Measurements from ENCODE around the gene PCDHGA3.

PCDHGA3 gene

DNA sequence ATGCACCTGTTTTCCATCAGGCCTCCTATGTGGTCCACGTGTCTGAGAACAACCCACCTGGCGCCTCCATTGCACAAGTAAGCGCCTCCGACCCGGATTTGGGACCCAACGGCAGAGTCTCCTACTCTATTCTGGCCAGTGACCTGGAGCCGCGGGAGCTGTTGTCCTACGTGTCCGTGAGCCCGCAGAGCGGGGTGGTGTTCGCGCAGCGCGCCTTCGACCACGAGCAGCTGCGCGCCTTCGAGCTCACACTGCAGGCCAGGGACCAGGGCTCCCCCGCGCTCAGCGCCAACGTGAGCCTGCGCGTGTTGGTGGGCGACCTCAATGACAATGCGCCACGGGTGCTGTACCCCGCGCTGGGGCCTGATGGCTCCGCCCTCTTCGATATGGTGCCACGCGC is 8.0 kb downstream of the PCDHGA3 start:
- no peak overlapping the region for H3K9ac ChIP-seq (ENCODE audit: insufficient read length, low read depth)
- no peaks in the 10 kb centered on the region for H3K4me1 ChIP-seq (ENCODE audit: insufficient read depth, insufficient read length)
- TF ChIP-seq YY1 (IDR thresholded peaks at IDR 0.05; ENCODE audit: insufficient read depth, insufficient read length), result no peak
- TF ChIP-seq ZNF274 (IDR thresholded peaks at IDR 0.05; ENCODE audit: low read depth, low read length), result no peak
- no peak for TF ChIP-seq SUZ12 (IDR thresholded peaks at IDR 0.05; ENCODE audit: extremely low read depth, insufficient read depth, insufficient read length)
- H3K27me3 ChIP-seq (ENCODE audit: insufficient read depth, insufficient read length), result no peaks in the 10 kb centered on the region
- no peak for DNase-seq (ENCODE audit: low read depth, low spot score)
- H3K9me3 ChIP-seq (ENCODE audit: insufficient read depth, low read length), result peaks cover 45% of the 10 kb centered on the region
- no peaks in the 10 kb centered on the region for H3K36me3 ChIP-seq (ENCODE audit: insufficient read depth, insufficient read length, low read length)
- no peak overlapping the region for H3K4me3 ChIP-seq (ENCODE audit: insufficient read length, low read depth)

DNA sequence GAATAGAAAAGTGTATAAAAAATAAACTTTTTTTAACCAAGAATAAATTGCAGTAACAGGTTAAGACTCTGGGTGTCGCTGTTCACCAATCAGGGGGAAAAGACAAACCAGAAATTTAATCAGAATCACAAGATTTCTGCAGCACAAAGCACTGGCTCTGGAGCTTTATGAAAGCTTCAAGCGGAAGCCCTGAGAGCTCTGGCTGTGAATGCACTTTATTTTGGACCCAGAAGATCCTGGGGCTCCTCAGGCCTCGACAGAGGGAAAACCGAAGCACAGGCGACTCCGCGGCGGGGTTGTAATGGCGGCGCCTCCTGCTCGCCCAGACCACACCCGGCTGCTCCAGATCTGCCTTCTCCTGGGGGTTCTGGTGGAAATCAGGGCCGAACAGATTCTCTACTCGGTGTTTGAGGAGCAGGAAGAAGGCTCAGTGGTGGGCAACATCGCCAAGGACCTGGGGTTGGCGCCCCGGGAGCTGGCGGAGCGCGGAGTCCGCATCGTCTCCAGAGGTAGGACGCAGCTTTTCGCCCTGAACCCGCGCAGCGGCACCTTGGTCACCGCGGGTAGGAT is 11.4 kb downstream of the PCDHGA3 start, which contains the start of gene PCDHGA4:
TSS of gene PCDHGA4 (plus strand) at position 122 of the 570 bp plus-strand sequence. CDS start at position 209, 87 bp downstream.
- Histone ChIP-seq H3K4me1 (ENCODE audit: insufficient read depth, insufficient read length) (no peaks in the 10 kb centered on the region), H3K9me3 (ENCODE audit: insufficient read depth, low read length) (peaks cover 51% of the 10 kb centered on the region), H3K4me3 (ENCODE audit: insufficient read length, low read depth) (no peak within 1 kb of the TSS), H3K9ac (ENCODE audit: insufficient read length, low read depth) (no peak within 1 kb of the TSS), H3K27me3 (ENCODE audit: insufficient read depth, insufficient read length) (no peaks in the 10 kb centered on the region), H3K36me3 (ENCODE audit: insufficient read depth, insufficient read length, low read length) (no peaks in the 10 kb centered on the region)
- TF ChIP-seq ZNF274 (IDR thresholded peaks at IDR 0.05; ENCODE audit: low read depth, low read length) (no peak), YY1 (IDR thresholded peaks at IDR 0.05; ENCODE audit: insufficient read depth, insufficient read length) (no peak), SUZ12 (IDR thresholded peaks at IDR 0.05; ENCODE audit: extremely low read depth, insufficient read depth, insufficient read length) (no peak)
- DNase-seq (ENCODE audit: low read depth, low spot score), result no peak

DNA sequence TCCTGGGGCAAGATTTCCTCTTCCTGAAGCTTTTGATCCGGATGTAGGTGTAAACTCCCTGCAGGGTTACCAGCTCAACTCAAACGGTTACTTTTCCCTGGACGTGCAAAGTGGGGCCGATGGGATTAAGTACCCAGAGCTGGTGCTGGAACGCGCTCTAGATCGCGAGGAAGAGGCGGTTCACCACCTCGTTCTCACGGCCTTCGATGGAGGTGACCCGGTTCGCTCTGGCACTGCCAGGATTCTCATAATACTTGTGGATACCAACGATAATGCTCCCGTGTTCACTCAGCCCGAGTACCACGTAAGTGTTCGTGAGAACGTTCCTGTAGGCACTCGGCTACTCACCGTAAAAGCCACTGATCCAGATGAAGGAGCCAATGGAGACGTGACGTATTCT is 12.0 kb downstream of the PCDHGA3 start:
- TF ChIP-seq YY1 (IDR thresholded peaks at IDR 0.05; ENCODE audit: insufficient read depth, insufficient read length), result no peak
- no peak for TF ChIP-seq ZNF274 (IDR thresholded peaks at IDR 0.05; ENCODE audit: low read depth, low read length)
- no peak for TF ChIP-seq SUZ12 (IDR thresholded peaks at IDR 0.05; ENCODE audit: extremely low read depth, insufficient read depth, insufficient read length)
- H3K9me3 ChIP-seq (ENCODE audit: insufficient read depth, low read length), result peaks cover 47% of the 10 kb centered on the region

DNA sequence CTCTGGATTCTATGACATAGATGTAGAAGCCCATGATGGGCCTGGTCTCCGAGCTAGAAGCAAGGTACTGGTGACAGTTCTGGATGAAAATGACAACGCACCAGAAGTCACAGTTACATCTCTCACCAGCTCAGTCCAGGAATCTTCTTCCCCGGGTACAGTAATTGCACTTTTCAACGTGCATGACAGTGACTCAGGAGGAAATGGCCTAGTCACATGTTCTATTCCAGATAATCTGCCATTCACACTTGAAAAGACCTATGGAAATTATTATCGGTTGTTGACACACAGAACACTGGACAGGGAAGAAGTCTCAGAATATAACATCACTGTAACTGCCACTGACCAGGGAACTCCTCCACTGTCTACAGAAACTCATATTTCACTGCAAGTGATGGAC is 12.5 kb downstream of the PCDHGA3 start:
- H3K9ac ChIP-seq (ENCODE audit: insufficient read length, low read depth), result no peak overlapping the region
- no peak for TF ChIP-seq SUZ12 (IDR thresholded peaks at IDR 0.05; ENCODE audit: extremely low read depth, insufficient read depth, insufficient read length)
- TF ChIP-seq ZNF274 (IDR thresholded peaks at IDR 0.05; ENCODE audit: low read depth, low read length), result no peak
- TF ChIP-seq YY1 (IDR thresholded peaks at IDR 0.05; ENCODE audit: insufficient read depth, insufficient read length), result no peak
- no peak for DNase-seq (ENCODE audit: low read depth, low spot score)
- peaks cover 42% of the 10 kb centered on the region for H3K9me3 ChIP-seq (ENCODE audit: insufficient read depth, low read length)
- H3K36me3 ChIP-seq (ENCODE audit: insufficient read depth, insufficient read length, low read length), result no peaks in the 10 kb centered on the region
- no peaks in the 10 kb centered on the region for H3K27me3 ChIP-seq (ENCODE audit: insufficient read depth, insufficient read length)
- H3K4me3 ChIP-seq (ENCODE audit: insufficient read length, low read depth), result no peak overlapping the region
- no peaks in the 10 kb centered on the region for H3K4me1 ChIP-seq (ENCODE audit: insufficient read depth, insufficient read length)

More for the DNA sequence above, 12.0 kb downstream of the PCDHGA3 start:
- no peak overlapping the region for H3K4me3 ChIP-seq (ENCODE audit: insufficient read length, low read depth)
- H3K4me1 ChIP-seq (ENCODE audit: insufficient read depth, insufficient read length), result no peaks in the 10 kb centered on the region
- DNase-seq (ENCODE audit: low read depth, low spot score), result no peak
- H3K36me3 ChIP-seq (ENCODE audit: insufficient read depth, insufficient read length, low read length), result no peaks in the 10 kb centered on the region
- no peak overlapping the region for H3K9ac ChIP-seq (ENCODE audit: insufficient read length, low read depth)
- H3K27me3 ChIP-seq (ENCODE audit: insufficient read depth, insufficient read length), result no peaks in the 10 kb centered on the region

DNA sequence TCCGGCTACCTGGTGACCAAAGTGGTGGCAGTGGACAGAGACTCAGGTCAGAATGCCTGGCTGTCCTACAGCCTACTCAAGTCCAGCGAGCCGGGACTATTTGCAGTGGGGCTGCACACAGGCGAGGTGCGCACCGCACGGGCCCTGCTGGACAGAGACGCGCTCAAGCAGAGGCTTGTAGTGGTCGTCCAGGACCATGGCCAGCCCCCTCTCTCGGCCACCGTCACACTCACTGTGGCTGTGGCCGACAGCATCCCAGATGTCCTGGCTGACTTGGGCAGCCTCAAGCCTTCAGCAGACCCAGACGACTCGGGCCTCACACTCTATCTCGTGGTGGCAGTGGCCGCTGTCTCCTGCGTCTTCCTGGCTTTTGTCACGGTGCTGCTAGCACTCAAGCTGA is 13.3 kb downstream of the PCDHGA3 start:
- Histone ChIP-seq H3K4me1 (ENCODE audit: insufficient read depth, insufficient read length) (no peaks in the 10 kb centered on the region), H3K27me3 (ENCODE audit: insufficient read depth, insufficient read length) (no peaks in the 10 kb centered on the region), H3K9ac (ENCODE audit: insufficient read length, low read depth) (no peak overlapping the region), H3K36me3 (ENCODE audit: insufficient read depth, insufficient read length, low read length) (no peaks in the 10 kb centered on the region), H3K4me3 (ENCODE audit: insufficient read length, low read depth) (no peak overlapping the region), H3K9me3 (ENCODE audit: insufficient read depth, low read length) (peaks cover 37% of the 10 kb centered on the region)
- TF ChIP-seq SUZ12 (IDR thresholded peaks at IDR 0.05; ENCODE audit: extremely low read depth, insufficient read depth, insufficient read length) (no peak), ZNF274 (IDR thresholded peaks at IDR 0.05; ENCODE audit: low read depth, low read length) (no peak), YY1 (IDR thresholded peaks at IDR 0.05; ENCODE audit: insufficient read depth, insufficient read length) (no peak)
- DNase-seq (ENCODE audit: low read depth, low spot score), result no peak

DNA sequence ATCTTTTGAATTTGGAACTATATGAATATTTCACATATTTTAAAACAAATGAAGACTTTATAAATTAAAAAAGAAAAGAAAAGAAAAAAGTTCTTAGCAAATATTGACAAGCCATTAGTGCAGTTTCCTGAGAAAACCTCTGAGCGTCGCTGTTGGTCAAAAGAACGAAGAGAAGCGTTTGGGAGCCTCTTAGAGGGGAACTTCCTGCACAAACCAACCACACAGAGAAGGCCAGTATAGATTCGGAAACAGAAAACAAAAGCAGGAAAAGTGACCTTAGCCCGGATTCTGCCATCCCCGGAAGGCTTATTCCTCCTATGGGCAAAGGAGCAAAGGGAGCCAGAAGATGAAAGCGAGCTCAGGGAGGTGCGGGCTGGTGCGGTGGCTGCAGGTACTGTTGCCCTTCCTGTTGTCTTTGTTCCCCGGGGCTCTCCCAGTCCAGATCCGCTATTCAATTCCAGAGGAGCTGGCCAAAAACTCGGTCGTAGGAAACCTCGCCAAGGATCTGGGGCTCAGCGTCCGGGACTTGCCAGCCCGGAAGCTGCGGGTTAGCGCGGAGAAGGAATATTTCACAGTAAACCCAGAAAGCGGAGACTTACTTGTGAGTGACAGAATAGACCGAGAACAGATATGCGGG is 16.3 kb downstream of the PCDHGA3 start, which contains the start of gene PCDHGB2:
TSS of gene PCDHGB2 (plus strand) at position 205 of the 637 bp plus-strand sequence. CDS start at position 347, 142 bp downstream.
- no peak for DNase-seq (ENCODE audit: low read depth, low spot score)
- Histone ChIP-seq H3K4me3 (ENCODE audit: insufficient read length, low read depth) (no peak within 1 kb of the TSS), H3K9ac (ENCODE audit: insufficient read length, low read depth) (no peak within 1 kb of the TSS)

DNA sequence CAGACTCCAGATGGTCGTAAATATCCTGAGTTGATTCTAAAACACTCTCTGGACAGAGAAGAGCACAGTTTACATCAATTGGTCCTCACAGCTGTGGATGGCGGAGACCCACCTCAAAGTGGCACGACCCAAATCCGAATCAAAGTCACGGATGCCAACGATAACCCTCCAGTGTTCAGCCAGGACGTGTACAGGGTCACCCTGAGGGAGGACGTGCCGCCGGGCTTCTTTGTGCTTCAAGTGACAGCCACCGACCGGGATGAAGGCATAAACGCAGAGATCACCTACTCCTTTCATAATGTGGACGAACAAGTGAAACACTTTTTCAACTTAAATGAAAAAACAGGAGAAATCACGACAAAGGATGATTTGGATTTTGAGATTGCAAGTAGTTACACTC is 17.1 kb downstream of the PCDHGA3 start:
- H3K36me3 ChIP-seq (ENCODE audit: insufficient read depth, insufficient read length, low read length), result no peaks in the 10 kb centered on the region
- TF ChIP-seq SUZ12 (IDR thresholded peaks at IDR 0.05; ENCODE audit: extremely low read depth, insufficient read depth, insufficient read length) (no peak), YY1 (IDR thresholded peaks at IDR 0.05; ENCODE audit: insufficient read depth, insufficient read length) (no peak), ZNF274 (IDR thresholded peaks at IDR 0.05; ENCODE audit: low read depth, low read length) (no peak)
- H3K4me3 ChIP-seq (ENCODE audit: insufficient read length, low read depth), result no peak overlapping the region
- H3K4me1 ChIP-seq (ENCODE audit: insufficient read depth, insufficient read length), result no peaks in the 10 kb centered on the region
- H3K27me3 ChIP-seq (ENCODE audit: insufficient read depth, insufficient read length), result no peaks in the 10 kb centered on the region
- H3K9ac ChIP-seq (ENCODE audit: insufficient read length, low read depth), result no peak overlapping the region
- DNase-seq (ENCODE audit: low read depth, low spot score), result no peak
- H3K9me3 ChIP-seq (ENCODE audit: insufficient read depth, low read length), result peaks cover 45% of the 10 kb centered on the region

More for the DNA sequence above, 16.3 kb downstream of the PCDHGA3 start, which contains the start of gene PCDHGB2:
- Histone ChIP-seq H3K4me1 (ENCODE audit: insufficient read depth, insufficient read length) (no peaks in the 10 kb centered on the region), H3K36me3 (ENCODE audit: insufficient read depth, insufficient read length, low read length) (no peaks in the 10 kb centered on the region), H3K9me3 (ENCODE audit: insufficient read depth, low read length) (peaks cover 44% of the 10 kb centered on the region), H3K27me3 (ENCODE audit: insufficient read depth, insufficient read length) (no peaks in the 10 kb centered on the region)
- TF ChIP-seq ZNF274 (IDR thresholded peaks at IDR 0.05; ENCODE audit: low read depth, low read length) (no peak), SUZ12 (IDR thresholded peaks at IDR 0.05; ENCODE audit: extremely low read depth, insufficient read depth, insufficient read length) (no peak), YY1 (IDR thresholded peaks at IDR 0.05; ENCODE audit: insufficient read depth, insufficient read length) (no peak)

All from NT2/D1 (cell line).